NCI-H2081 (cell line): ENCODE measurements around the gene ZNF521.

Source experiments
- DNase-seq, 2 experiments: peaks; one replicate each; lab custom pipeline; 2025; lab: John Stamatoyannopoulos, UW

ZNF521 gene

DNA sequence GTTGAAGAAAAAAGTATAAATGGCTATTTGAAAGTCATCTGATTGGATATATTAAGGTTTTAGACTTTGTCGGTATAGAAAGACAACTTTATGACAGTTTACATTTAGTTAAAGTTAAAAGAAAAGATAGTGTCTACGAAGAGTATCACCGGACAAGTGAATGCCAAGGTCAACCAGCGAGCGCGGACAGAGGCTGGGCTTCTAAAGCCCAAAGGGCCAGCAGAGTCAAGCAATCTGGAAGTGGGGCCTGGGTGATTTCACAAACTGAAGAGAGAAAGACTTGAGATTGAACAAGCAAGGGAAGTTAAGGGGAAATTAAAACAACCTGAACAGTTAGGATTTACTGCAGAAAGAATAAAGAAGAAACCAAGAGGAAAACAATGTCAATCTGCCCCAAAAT is 16.3 kb downstream of the ZNF521 start:
- no peak for DNase-seq

DNA sequence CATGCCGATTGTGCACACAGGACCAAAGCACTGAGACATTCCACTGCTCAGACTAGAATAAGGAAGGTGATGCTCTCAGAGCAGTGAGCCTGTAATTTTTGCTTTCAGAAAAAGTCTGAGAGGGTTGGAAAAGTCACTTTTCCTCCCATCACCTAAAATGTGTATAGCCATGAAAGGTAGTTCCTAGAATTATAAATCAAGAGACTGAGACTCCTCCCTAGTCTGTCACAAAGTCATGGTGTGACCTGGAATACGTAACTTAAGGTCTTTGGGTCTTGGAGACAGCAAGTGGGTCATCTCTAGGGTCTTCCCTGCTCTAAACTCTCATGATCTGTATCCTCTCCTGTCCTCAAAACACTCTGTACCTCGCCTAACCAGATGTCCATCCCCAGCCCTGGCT is 16.9 kb downstream of the ZNF521 start:
- DNase-seq: no peak

DNA sequence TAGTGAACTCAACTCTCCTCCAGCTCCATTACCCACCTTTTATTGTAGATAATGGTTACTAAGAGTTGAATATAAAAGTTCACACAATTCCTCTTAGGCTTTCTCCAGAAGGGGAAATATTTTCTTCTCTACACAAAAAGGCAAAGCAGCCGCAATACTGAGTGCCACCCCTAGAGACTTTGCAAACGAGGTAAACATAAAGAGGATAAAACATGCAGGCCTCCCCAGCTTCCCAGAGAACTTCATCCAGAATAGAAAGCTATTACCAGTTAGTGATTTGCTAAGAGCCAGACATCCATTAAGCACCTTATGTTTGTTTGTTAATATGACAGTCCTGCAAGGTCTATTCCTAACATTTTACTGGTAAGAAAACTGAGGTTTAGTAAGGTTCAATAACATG is 17.4 kb downstream of the ZNF521 start:
- DNase-seq: no peak

DNA sequence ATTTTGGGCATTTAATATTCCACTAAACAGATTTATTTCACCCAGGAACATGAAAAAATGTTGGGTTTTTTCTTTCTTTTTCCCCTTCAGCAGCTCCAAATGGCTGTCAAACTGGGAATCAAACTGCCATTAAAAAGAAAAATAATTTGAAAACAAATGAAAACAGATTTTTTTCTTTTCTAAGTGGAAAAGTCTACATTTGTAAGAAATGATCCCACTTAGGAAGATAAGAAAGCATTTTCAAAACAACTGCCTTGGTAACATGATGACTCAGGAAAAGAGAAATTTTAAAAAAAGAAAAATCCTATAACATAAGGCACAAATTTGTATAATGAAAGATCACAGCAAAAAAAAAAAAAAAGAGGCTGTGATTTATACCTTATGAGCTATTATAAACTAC is 20.0 kb downstream of the ZNF521 start:
- no peak for DNase-seq

DNA sequence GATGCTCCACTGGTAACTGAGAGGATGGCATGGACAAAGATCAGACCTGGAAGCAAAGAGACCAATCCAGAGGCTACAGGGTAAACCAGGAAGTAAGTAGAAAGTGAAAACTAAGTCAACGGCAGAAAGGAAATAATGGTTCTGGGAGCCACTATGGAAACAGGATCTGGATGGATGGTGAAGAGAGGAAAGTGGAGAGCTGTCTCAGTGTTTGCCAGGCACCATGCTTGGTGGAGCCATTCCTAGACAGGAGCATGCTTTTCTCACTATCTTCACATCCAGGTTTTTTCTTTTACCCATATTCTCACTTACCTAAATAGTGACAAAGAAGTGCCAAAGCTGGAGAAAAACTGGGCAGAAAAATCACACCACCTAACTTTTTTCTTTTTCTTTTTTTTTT is 22.2 kb downstream of the ZNF521 start:
- no peak for DNase-seq

DNA sequence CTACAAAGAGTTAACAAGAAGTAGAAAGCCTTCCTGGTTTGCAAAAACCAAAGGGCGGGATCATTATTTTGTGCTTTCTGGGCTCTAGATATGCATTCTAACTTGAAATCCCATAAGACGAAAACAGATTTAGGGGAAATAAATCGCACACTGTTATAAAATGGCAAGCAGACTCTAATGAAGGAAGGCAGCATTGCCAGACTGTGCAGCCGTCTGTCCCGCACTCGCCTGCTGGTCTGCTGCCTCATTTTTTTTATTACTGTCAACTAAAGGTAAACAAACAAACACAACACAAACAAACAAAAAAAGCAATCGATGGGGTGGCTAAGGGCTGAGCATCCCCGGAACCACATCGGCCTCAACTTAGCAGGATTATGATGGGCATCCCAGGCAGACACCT is 24.4 kb downstream of the ZNF521 start:
- DNase-seq: no peak

DNA sequence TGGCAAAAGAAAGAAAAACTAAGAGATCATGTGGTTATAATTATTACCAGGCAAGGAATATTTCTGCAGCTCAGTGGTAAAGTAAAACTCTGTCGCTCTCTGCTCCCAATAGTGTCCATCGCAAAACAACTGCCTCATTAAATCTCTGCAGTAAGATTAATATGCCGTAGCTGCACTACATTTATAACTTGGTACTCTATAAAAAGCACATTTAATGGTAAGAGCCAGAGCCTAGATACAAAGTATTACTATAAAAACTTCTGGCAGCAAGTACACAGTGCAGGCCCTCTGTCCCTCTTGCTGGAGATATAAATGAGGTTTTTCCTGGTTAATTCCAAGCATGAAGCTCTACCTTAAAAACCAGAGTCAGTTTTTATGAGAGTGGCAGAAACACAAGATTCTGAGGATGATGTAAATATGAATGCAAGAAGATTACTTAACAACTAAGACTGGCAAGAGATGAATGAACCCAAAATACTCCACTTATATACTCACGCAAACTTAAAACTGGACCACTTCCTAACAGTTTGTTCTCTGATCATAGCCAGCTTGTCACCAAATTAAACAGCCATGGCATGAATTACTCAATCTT is 25.5 kb downstream of the ZNF521 start:
- no peak for DNase-seq

DNA sequence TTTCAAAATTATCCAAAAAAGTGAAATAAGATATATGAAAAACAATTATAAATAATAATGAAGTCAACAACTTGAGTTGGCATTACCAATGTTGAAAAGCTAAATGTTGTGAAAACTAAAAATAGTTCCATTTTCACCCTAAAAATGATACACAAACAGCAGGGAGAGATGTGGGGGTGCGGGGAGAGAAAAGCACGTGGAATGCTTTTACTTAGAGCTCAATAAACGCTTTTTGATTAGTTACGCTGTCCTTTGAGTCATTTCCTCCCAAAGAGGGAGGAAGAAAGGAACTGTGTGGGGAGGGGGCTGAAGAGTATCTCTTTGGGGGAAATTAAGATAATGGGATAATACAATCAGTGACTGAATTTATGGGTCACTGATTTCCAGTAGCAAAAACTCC is 29.2 kb downstream of the ZNF521 start:
- no peak for DNase-seq

DNA sequence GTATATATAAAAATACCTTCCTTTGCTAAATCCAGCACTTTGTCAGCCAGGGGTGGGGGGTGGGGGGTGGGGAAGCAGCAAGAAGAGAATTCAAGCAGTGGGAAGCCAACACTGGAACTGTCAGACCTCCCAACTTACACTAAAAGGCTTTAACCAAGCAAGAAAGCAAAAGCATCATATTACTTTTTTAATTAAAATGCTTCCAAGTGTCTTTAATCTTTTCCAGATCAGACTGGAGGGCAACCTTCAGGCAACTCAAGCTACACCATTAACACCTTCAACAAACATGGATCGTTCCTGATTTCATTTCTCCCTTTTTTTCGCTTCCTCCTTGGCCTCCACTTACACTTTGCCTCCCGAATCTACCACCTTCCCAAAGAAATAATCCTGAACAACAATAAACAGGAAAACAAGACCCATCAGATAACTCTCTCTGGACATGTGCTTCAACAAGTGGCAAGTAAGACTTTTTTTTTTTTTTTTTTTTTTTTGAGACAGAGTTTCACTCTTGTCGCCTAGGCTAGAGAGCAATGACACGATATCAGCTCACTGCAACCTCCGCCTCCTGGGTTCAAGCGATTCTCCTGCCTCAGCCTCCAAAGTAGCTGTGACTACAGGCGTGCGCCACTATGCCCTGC is 35.5 kb downstream of the ZNF521 start:
- no peak for DNase-seq

DNA sequence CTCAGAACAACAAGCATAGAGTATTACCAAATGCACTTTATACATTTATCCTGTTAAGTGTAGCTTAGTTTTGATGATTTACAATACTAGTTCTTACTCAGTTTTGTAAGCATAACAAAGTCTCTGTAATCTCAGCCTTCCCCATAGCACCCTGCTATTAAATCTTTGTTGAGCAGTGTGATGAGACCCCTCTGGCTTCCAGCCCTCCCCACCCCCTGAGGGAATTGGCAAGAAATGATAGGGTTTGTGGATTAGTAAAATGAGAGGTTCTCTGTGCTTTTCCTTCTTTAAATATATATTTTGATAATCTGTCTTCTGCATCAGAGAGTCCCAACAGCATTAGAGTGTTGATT is 37.2 kb downstream of the ZNF521 start:
- DNase-seq: peak; percentile 8 to 14

DNA sequence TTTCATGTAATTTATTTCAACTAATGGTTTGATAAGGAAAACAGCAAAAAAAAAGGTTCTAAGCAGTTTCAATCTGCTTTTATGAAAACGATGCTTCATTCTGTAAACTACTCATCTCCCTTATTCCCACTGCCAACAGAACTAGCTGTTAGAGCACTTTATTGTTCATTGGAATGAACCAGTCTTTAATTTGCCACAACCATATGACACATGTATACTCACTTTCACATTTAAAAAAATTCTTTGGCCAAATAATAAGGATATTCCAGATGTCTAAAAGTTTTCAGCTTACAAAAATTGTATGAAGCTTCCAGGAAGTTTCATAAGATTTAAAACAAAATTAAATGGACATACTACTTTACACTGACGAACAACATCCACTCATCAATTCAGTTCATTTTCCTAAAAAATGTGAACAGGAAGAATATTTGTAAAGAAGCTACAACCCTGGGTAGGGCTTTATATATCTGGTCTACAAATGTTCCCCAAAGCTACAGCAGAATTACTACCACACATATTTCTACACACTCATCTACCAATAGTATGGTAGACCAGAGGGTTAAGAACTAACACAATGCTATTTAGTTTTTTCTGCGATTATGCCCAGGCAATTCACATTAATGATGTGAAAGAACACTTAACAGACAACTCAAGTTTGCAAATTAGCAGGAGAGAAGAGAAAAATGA is 37.7 kb downstream of the ZNF521 start:
- no peak for DNase-seq

DNA sequence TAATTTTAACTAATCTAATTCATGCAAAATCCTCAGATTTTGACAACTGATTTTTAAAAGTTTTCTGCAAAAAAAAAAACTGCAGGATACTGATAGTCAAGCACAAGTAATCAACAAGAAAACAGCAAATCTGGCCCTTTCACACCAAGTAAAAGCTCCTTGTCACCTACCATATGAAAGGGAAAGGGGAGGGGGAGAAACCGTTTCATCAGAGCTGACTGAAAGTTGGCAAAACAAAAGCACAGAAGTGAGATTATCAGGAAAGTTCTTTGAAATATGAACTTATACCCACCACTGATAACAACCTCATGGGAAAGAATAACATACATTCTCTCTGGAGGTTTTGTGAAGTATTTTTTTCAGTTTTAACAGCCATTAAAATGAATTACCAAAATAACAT is 38.7 kb downstream of the ZNF521 start:
- no peak for DNase-seq

DNA sequence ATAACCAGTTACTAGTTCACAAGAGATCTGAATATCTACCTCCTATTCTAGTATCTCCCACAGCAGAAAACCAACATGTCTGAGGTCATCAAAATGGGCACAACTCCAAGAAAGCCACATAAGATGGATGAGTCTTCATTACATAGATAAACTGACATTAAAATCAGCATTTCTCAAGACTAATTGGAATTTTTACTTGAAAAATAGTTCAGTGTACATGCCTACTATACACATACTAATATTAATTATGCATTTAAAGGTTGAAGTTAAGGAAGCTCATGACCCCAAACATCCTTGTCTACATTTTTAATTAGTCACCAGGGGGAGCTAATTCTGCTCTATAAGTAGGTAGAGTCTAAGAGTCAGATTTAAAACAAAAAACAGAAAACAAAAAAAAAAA is 41.9 kb downstream of the ZNF521 start:
- peak; percentile 7 to 13 for DNase-seq

DNA sequence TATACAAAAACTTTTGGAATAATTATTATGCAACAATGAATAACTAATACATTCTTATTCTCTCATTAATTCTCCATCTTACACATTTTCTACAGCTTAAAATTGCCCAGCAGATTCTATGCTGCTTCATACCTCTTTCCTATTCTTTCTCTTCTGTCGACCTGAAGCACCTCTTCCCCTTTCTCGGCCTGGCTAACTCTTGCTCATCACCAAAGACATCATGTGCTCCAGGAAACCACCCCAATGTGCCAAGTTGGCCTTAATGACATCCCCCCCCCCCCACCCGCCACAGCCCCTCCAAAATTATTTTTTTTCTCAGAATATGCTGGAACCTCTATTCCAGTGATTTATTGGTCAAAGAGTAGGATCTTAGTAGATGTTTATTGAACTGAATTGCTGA is 43.6 kb downstream of the ZNF521 start:
- DNase-seq: no peak

DNA sequence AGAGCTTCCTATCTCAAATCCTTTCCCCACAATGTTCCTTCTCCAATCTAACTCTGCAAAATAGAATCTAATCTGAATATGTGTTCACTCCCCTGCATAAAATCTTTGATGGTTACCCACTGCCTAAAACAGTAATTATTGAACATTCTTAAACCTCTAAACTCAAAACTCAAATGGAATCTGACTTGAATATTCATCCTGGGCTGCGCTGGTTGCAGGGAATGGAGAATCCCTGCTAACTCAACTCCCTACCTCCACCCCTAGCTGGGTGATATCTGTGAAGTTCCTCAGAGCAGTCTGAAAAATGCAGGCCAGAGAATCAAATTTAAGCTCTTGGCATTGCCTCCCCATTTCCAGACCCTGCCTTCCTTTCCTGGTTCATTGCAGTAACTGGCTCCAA is 44.8 kb downstream of the ZNF521 start:
- DNase-seq: no peak

DNA sequence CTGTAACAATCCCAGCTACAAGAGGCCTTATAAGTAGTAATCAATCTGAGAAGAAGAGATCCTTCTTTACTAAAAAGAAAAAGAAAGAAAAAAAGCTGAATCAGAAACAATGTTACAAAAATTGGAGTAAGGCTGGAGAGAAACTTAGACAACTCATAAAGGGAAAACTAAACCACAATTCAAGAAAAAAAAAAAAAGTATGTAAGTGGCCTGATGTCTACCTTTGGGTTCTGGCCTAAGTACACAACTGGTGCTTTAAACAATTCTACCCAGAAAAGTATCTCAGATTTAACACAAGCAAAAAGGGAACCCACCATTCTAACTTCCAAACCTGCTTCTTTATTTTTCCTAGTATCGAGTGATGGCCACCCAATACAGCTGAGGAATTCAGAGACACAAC is 45.3 kb downstream of the ZNF521 start:
- DNase-seq: no peak

DNA sequence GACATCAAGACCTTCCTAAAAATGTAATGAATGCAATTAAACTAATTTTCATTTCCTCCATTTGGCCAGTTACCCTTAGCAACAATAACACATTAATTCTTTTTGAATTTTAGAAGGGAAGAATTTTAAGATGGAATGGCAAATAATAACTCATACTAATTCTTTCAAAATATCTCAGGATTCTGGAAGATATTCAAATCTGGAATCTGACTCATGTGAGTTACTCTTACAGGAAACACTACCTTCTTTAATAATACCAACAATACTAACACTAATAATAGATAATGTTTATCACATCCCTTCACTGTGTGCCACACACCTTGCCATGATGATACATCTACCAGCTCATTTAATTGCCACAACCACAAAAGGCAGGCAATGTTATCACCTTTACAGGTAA is 46.4 kb downstream of the ZNF521 start:
- DNase-seq: no peak

DNA sequence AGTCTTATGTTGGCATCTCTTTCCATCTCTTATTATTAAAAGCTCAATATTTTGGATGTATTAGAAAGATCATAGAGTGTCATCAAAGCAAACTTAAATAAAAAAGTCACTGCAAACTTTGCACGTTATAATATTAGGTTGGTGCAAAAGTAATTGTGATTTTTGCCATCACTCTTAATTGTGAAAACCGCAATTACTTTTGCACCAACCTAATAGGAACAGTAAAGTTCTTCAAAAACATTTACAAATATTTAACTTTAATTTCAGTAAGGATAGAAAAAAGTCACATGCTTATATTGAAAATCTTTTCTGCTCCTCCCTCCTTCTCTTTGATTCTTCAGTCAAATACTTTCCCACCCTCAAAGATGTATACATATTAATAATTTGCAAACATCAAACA is 51.5 kb downstream of the ZNF521 start:
- DNase-seq: no peak

DNA sequence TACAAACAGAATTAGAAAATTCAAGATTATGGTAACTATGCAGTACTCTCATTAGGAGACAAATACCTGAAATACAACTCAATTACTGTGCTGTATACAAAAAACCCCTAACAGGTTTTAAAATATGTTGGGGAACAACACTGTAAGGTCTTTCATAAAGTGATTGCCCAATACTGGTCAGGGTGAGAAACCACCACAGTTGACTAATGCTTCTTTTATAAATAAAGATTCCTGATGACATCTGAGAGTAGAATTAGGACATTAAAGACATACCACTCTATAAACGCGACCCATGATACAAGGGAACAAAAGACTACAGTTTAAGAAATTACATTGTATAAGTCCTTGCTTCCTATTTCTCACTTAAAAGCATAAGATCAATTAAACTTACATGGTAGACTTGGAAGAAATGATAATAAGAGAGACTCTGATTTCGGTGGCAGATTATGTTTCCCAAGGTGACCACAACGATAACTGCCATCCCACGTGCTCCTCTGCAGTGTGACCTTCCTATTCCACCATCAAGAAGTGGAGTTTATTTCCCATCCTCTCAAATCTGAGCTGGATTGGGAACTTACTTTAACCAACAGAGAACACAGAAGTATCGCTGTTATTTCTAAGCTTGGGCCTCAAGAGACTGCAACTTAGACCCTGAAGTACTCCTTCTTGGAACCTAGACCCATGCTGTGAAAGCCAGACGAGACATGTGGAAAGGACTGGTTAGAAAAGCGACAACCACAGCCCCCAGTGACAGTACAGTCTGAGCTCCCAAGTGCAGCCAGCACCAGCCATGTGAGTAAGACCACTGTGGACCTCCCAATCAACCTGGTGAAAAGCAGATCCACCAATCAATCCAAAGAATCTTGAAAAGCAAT is 52.3 kb downstream of the ZNF521 start:
- DNase-seq: no peak

DNA sequence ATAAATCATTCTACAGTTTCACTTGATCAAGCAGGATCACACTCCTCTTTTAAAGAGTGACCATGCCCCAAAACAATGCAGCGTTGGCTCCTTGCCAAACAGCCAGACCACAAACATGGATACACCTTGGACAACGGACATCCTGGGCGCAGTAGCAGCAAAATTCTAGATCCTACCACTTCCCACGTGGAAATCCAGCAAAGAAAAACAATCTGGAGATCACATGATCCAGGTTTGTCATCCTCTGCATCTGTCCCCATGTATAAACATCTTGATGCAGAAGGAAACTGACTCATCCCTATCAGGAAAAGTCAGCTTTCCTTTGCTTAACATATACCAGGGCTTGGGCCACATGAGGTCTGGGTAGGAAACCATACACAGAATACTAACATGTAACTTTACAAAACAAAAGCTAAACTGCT is 53.1 kb downstream of the ZNF521 start:
- no peak for DNase-seq

DNA sequence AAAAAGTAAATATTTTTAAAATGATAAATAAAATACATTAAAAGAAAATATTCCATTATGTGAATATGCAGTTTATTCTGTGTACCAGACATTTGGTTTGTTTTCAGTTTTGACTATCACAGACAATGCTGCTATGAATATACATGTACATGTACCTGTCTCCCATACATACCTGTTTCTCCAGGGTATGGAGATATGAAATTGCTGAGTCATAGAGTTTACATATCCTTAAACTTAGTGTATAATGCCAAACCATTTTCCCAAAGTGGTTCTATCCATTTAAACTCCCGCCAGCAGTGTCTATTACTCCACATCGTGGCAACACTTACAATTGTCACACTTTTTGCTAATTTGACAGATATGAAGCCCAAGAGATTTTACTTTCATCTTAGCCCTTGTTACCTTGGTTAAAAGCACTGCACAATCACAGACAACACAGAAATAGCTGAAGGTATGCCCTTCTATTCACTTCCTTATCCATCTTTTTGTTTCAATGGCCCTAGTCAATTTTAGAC is 56.3 kb downstream of the ZNF521 start:
- DNase-seq: no peak

DNA sequence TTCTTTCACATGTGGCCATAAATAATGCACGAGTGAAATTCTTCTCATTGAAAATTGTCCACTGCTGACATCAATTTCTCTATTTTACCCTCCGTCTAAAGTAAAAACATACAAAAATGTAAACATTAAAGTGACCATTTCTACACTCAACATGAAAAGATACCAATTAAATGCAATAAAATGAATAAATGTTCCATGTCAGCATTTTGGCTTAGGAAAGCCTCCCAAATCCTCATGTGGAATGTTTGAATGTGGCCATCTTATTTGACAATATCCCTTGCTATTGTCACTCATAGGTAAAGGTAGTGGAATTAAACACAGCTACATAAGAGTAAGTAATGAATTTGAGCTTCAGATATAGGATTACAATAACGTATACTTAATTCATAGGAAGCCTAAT is 60.8 kb downstream of the ZNF521 start:
- no peak for DNase-seq
